DOHH2 (cell line): ENCODE measurements around the gene WDFY2.

Experiments used
- H3F3A ChIP-seq: fragments of 200-600 bp; sonication (generic), shearing (Covaris generic); 2 replicates; pipeline ENCODE4 v1.6.0; 2016; ENCODE audit warnings: antibody characterized with exemption, mild to moderate bottlenecking; ENCODE audit not compliant: control insufficient read depth, insufficient read depth
- H3K27ac ChIP-seq: fragments of 200-600 bp; sonication (generic); 2 replicates; pipeline ENCODE4 v1.5.1; 2014; ENCODE audit warnings: low read depth, mild to moderate bottlenecking, low read length, moderate library complexity
- H3K27me3 ChIP-seq: fragments of 200-600 bp; sonication (generic); 2 replicates; pipeline ENCODE4 v1.6.1; 2014; ENCODE audit warnings: mild to moderate bottlenecking, low read length, mixed read lengths; ENCODE audit not compliant: control insufficient read depth
- H3K36me3 ChIP-seq: fragments of 200-600 bp; sonication (generic); 2 replicates; pipeline ENCODE4 v1.6.1; 2014; ENCODE audit warnings: mild to moderate bottlenecking, low read length, moderate library complexity, mixed read lengths; ENCODE audit not compliant: control insufficient read depth
- H3K4me1 ChIP-seq: fragments of 200-600 bp; sonication (generic); 2 replicates; pipeline ENCODE4 v1.6.1; 2014; ENCODE audit warnings: mild to moderate bottlenecking, low read length, mixed read lengths; ENCODE audit not compliant: control insufficient read depth
- H3K4me2 ChIP-seq: fragments of 200-600 bp; sonication (generic); 2 replicates; pipeline ENCODE4 v1.6.0; 2014; ENCODE audit warnings: mild to moderate bottlenecking, low read length, moderate library complexity
- H3K4me3 ChIP-seq: fragments of 200-600 bp; sonication (generic); 2 replicates; pipeline ENCODE4 v1.5.1; 2014; ENCODE audit warnings: mild to moderate bottlenecking, low read length, mixed read lengths
- H3K79me2 ChIP-seq: fragments of 200-600 bp; sonication (generic); 2 replicates; pipeline ENCODE4 v1.6.1; 2014; ENCODE audit warnings: mild to moderate bottlenecking, low read length, mixed read lengths; ENCODE audit not compliant: control insufficient read depth
- H3K9me2 ChIP-seq: fragments of 200-600 bp; sonication (generic); replicated peaks from 2 replicates; pipeline ENCODE4 v1.6.1; 2014; ENCODE audit warnings: mild to moderate bottlenecking, low read length, mixed read lengths; ENCODE audit not compliant: control insufficient read depth
- H3K9me3 ChIP-seq: fragments of 200-600 bp; sonication (generic); 2 replicates; pipeline ENCODE4 v1.6.1; 2014; ENCODE audit warnings: antibody characterized with exemption, low read length, mixed read lengths; ENCODE audit not compliant: control insufficient read depth, insufficient read depth
- H4K20me1 ChIP-seq: fragments of 200-600 bp; sonication (generic); 2 replicates; pipeline ENCODE4 v1.6.0; 2014; ENCODE audit warnings: low read depth, mild to moderate bottlenecking, antibody characterized with exemption, low read length, moderate library complexity; ENCODE audit not compliant: control insufficient read depth, insufficient read depth
- CTCF ChIP-seq: fragments of 200-600 bp; sonication (generic); IDR thresholded peaks from one replicate; pipeline ENCODE4 v1.5.1; 2014; ENCODE audit warnings: antibody characterized with exemption, mild to moderate bottlenecking, low read depth, low read length; ENCODE audit not compliant: poor library complexity, severe bottlenecking
- EZH2phosphoT487 ChIP-seq: fragments of 200-600 bp; sonication (generic); IDR thresholded peaks from 2 replicates; pipeline ENCODE4 v1.6.1; 2017; ENCODE audit warnings: borderline replicate concordance, mild to moderate bottlenecking, antibody characterized with exemption, low read length, moderate library complexity, mixed read lengths

The WDFY2 gene

GRCh38 chr13:51796546-51796945 is 212.3 kb downstream of the WDFY2 start:
- Histone ChIP-seq H3K4me2 (no peak overlapping the region), H3K4me1 (peaks cover 33% of the 10 kb centered on the region), H3K27ac (no peak overlapping the region)

GRCh38 chr13:51797664-51798488 is 213.6 kb downstream of the WDFY2 start:
- no peak for TF ChIP-seq EZH2phosphoT487
- peak; percentile 70 for TF ChIP-seq CTCF
- Histone ChIP-seq H3K9me3 (no peaks in the 10 kb centered on the region), H3K36me3 (no peaks in the 10 kb centered on the region), H3K79me2 (peaks cover 4% of the 10 kb centered on the region; the same call in 1 of the 2 replicates), H3K4me2 (no peak overlapping the region), H3K4me1 (peaks cover 45% of the 10 kb centered on the region), H3F3A (peaks cover 3% of the 10 kb centered on the region), H4K20me1 (no peaks in the 10 kb centered on the region), H3K27ac (no peak overlapping the region), H3K4me3 (no peak overlapping the region), H3K9me2 (no peaks in the 10 kb centered on the region), H3K27me3 (no peaks in the 10 kb centered on the region)

More at GRCh38 chr13:51796546-51796945, 212.3 kb downstream of the WDFY2 start:
- H3F3A ChIP-seq: peaks cover 3% of the 10 kb centered on the region
- H3K79me2 ChIP-seq: no peaks in the 10 kb centered on the region
- H4K20me1 ChIP-seq: no peaks in the 10 kb centered on the region
- no peak for TF ChIP-seq EZH2phosphoT487
- no peak for TF ChIP-seq CTCF
- no peaks in the 10 kb centered on the region for H3K9me3 ChIP-seq
- no peaks in the 10 kb centered on the region for H3K36me3 ChIP-seq
- H3K9me2 ChIP-seq: no peaks in the 10 kb centered on the region
- H3K4me3 ChIP-seq: no peak overlapping the region
- H3K27me3 ChIP-seq: no peaks in the 10 kb centered on the region

- peaks cover 42% of the 10 kb centered on the region for H3K4me1 ChIP-seq
- no peaks in the 10 kb centered on the region; the same call in 1 of the 2 replicates for H3F3A ChIP-seq
- no peak overlapping the region for H3K4me3 ChIP-seq
- H3K27me3 ChIP-seq: no peaks in the 10 kb centered on the region
- peaks cover 8% of the 10 kb centered on the region for H3K79me2 ChIP-seq
- H3K9me2 ChIP-seq: no peaks in the 10 kb centered on the region
- no peaks in the 10 kb centered on the region for H3K36me3 ChIP-seq
- H3K27ac ChIP-seq: no peak overlapping the region
- H3K9me3 ChIP-seq: no peaks in the 10 kb centered on the region
- no peaks in the 10 kb centered on the region for H4K20me1 ChIP-seq
- TF ChIP-seq EZH2phosphoT487 (no peak), CTCF (no peak)
- H3K4me2 ChIP-seq: no peak overlapping the region
These were observed 215.0 kb downstream of the WDFY2 start for GRCh38 chr13:51799261-51799660.
